K562 (cell line): Measurements from ENCODE around the gene ACTN4. TPM values are rescaled to one million over a fixed set of nuclear protein-coding genes. Genes with fewer than 3 reads are reported as not detected.
A peak's percentile ranks its signal among the peaks of the same experiment; 100 is the strongest.

Experiments
- ATF1 ChIP-seq, 2 experiments: fragments of 450-650 bp in 1 of 2; IDR thresholded peaks; 2 replicates each; pipeline ENCODE4 v1.6.1; 2016; ENCODE audit warnings: missing compliant biosample characterization in 1 of 2, missing genetic modification characterization in 1 of 2
- BACH1 ChIP-seq: fragments of 200-800 bp; sonication (Bioruptor generic); IDR thresholded peaks from 2 replicates; pipeline ENCODE4 v1.6.1; 2016; ENCODE audit warnings: missing genetic modification characterization, missing compliant biosample characterization
- CXXC5 ChIP-seq: fragments of 250-450 bp; sonication (Bioruptor Pico); IDR thresholded peaks from 2 replicates; pipeline ENCODE4 v1.8.0; 2022; ENCODE audit warnings: inconsistent platforms, mild to moderate bottlenecking, moderate library complexity
- ERF ChIP-seq: fragments of 450-650 bp; formaldehyde crosslinking; IDR thresholded peaks from 2 replicates; pipeline ENCODE4 v1.4.0; 2020; ENCODE audit warnings: mild to moderate bottlenecking, mixed read lengths
- FOXJ2 ChIP-seq: fragments of 200-800 bp; sonication (Bioruptor generic); IDR thresholded peaks from 2 replicates; pipeline ENCODE4 v1.6.1; 2016; ENCODE audit warnings: missing genetic modification characterization, missing compliant biosample characterization
- HCFC1 ChIP-seq: IDR thresholded peaks from 2 replicates; pipeline ENCODE4 v1.6.1; 2012; ENCODE audit warnings: low read depth, low read length, improper control_type of control experiment
- HDAC3 ChIP-seq: fragments of 450-650 bp; IDR thresholded peaks from 2 replicates; pipeline ENCODE4 v1.6.1; 2018; ENCODE audit warnings: borderline replicate concordance, mild to moderate bottlenecking, moderate library complexity; ENCODE audit not compliant: partially characterized antibody
- JUND ChIP-seq, 2 experiments: IDR thresholded peaks; 2 replicates in 1 of 2; 3 replicates in 1 of 2; pipeline ENCODE4 v1.6.1; 2011; ENCODE audit warnings: borderline replicate concordance in 2 of 2, low read depth in 2 of 2, low read length in 2 of 2, improper control_type of control experiment in 1 of 2, missing biosample characterization in 1 of 2, missing genetic modification characterization in 1 of 2, missing genetic modification reagents in 1 of 2
- KLF16 ChIP-seq: IDR thresholded peaks from 2 replicates; pipeline ENCODE4 v1.6.1; 2016; ENCODE audit warnings: antibody characterized with exemption
- MEF2A ChIP-seq: IDR thresholded peaks from 2 replicates; pipeline ENCODE4 v1.6.1; 2011; ENCODE audit warnings: low read depth, mild to moderate bottlenecking, low read length, moderate library complexity; ENCODE audit not compliant: control insufficient read depth
- NR2F6 ChIP-seq: fragments of 450-650 bp; formaldehyde crosslinking; IDR thresholded peaks from 2 replicates; pipeline ENCODE4 v1.4.0; 2020; ENCODE audit warnings: mild to moderate bottlenecking
- POLR3G ChIP-seq: IDR thresholded peaks from 2 replicates; pipeline ENCODE4 v1.6.1; 2011; ENCODE audit not compliant: insufficient read length, insufficient replicate concordance; ENCODE audit errors: extremely low read depth
- TAF7 ChIP-seq: fragments of 450-650 bp; IDR thresholded peaks from 2 replicates; pipeline ENCODE4 v1.6.1; 2016; ENCODE audit warnings: missing genetic modification characterization, missing compliant biosample characterization
- ZBTB7A ChIP-seq: IDR thresholded peaks from 2 replicates; pipeline ENCODE4 v1.6.1; 2011; ENCODE audit warnings: low read depth, mild to moderate bottlenecking, low read length, moderate library complexity, borderline replicate concordance; ENCODE audit not compliant: control insufficient read depth
- ZNF507 ChIP-seq: conservative IDR thresholded peaks from 2 replicates; pipeline ENCODE4 v1.6.1; 2017; ENCODE audit warnings: missing genetic modification characterization, missing compliant biosample characterization
- ZNF76 ChIP-seq: fragments of 250-450 bp; sonication (Bioruptor Pico); IDR thresholded peaks from 2 replicates; pipeline ENCODE4 v1.4.0; 2020; ENCODE audit warnings: mild to moderate bottlenecking, moderate library complexity, borderline replicate concordance
- polyA plus RNA-seq, 8 experiments: library from polyadenylated mRNA; depleted of rRNA in 4 of 8; stranded (reverse) in 5 of 8; unstranded in 3 of 8; fragments of >200 nt; fragmentation: Nextera tagmentation in 2 of 8; fragmentation: Illumina TruSeq in 1 of 8; extraction: Ambion mirVana in 2 of 8; extraction: Trizol in 1 of 8; gene quantifications; 2 replicates each; pipeline versions ENCODE4 v1.2.1 to v1.2.3, GENCODE V29; 2011 to 2014; ENCODE audit warnings: inconsistent platforms in 1 of 8, missing spikeins in 1 of 8
- total RNA-seq, 7 experiments: library from RNA; depleted of rRNA in 6 of 7; stranded (reverse); fragments of >200 nt in 6 of 7; fragmentation: Illumina TruSeq in 2 of 7; extraction: Trizol in 2 of 7; gene quantifications; 2 replicates each; pipeline versions ENCODE4 v1.2.1 to v1.2.3, GENCODE V29; 2011 to 2021; ENCODE audit warnings: low replicate concordance in 1 of 7
- TF ChIP-seq, protein P1 (sequence below): fragments of 200-400 bp; formaldehyde crosslinking; IDR thresholded peaks from 2 replicates; pipeline ENCODE4 v1.6.1; 2017; ENCODE audit warnings: mild to moderate bottlenecking, low read depth, low read length, moderate library complexity
- TF ChIP-seq, protein P2 (sequence below): fragments of 450-650 bp; IDR thresholded peaks from 2 replicates; pipeline ENCODE4 v1.6.1; 2016
- TF ChIP-seq, protein P3 (sequence below), 2 experiments: fragments of 250-450 bp in 1 of 2; fragments of 450-650 bp in 1 of 2; sonication (Bioruptor Pico) in 1 of 2; IDR thresholded peaks; 2 replicates each; pipeline versions ENCODE4 v1.6.1 to v1.8.0; 2016 to 2021; ENCODE audit warnings: mild to moderate bottlenecking in 2 of 2, moderate library complexity in 2 of 2, missing compliant biosample characterization in 1 of 2, missing genetic modification characterization in 1 of 2
- TF ChIP-seq, protein P4 (sequence below): fragments of 250-450 bp; sonication (Bioruptor Pico); IDR thresholded peaks from 2 replicates; pipeline ENCODE4 v1.8.0; 2022; ENCODE audit warnings: inconsistent platforms

ACTN4 gene
- total and polyA plus RNA-seq, 9 of the 15 experiments (the other 6 are each of a cell fraction or from before 2014, with no cell fraction given) = 3.1 to 385 (median 125) TPM

DNA sequence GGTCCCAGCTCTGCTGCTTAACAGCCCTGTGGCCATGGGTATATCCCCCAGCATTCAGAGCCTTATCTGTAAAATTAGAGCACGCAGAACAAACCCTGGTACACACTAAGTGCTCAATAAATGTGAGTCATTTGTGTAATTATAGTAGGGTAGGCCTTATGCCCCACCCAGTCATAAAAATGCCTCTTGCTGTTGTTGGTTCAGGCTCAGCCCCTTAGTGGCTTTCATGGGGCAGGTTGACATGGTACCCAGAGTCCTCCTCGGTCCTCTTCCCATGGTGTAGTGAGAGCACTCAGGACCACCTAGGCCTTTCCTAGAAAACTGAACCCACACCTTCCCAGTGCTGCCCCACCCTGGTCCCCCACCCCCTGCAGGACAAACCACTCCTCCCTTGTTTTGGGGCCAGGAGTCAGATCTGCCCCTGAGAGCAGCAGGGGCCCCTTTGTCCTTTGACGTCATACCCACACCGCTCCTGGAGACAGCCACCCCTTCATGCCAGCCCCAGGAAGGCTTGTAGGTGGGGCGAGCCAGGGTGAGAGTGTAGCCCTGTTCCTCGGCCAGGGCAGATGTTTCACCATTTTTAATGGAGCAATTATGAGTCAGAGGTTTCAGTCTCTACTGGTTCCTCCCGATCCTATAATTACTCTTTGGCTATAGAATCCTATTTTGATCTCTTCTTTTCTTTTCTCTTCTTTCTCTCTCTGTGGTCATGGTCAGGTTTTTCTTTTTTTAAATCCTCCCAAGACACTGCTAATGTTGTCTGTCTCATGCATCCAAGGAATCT, 36.8 kb downstream of the ACTN4 start (continued):
- TF ChIP-seq, protein P1, sequence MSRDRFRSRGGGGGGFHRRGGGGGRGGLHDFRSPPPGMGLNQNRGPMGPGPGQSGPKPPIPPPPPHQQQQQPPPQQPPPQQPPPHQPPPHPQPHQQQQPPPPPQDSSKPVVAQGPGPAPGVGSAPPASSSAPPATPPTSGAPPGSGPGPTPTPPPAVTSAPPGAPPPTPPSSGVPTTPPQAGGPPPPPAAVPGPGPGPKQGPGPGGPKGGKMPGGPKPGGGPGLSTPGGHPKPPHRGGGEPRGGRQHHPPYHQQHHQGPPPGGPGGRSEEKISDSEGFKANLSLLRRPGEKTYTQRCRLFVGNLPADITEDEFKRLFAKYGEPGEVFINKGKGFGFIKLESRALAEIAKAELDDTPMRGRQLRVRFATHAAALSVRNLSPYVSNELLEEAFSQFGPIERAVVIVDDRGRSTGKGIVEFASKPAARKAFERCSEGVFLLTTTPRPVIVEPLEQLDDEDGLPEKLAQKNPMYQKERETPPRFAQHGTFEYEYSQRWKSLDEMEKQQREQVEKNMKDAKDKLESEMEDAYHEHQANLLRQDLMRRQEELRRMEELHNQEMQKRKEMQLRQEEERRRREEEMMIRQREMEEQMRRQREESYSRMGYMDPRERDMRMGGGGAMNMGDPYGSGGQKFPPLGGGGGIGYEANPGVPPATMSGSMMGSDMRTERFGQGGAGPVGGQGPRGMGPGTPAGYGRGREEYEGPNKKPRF = no peak
- TF ChIP-seq MEF2A = peak; percentile 56; the same call in 1 of the 2 replicates
- TF ChIP-seq ZNF507 (tag) = no peak
- TF ChIP-seq FOXJ2 (tag) = no peak
- no peak for TF ChIP-seq NR2F6 (CRISPR knock-in tag)
- no peak for TF ChIP-seq TAF7
- TF ChIP-seq, protein P2, sequence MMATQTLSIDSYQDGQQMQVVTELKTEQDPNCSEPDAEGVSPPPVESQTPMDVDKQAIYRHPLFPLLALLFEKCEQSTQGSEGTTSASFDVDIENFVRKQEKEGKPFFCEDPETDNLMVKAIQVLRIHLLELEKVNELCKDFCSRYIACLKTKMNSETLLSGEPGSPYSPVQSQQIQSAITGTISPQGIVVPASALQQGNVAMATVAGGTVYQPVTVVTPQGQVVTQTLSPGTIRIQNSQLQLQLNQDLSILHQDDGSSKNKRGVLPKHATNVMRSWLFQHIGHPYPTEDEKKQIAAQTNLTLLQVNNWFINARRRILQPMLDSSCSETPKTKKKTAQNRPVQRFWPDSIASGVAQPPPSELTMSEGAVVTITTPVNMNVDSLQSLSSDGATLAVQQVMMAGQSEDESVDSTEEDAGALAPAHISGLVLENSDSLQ = no peak
- TF ChIP-seq HDAC3 = no peak
- TF ChIP-seq ERF = no peak
- TF ChIP-seq POLR3G = no peak
- TF ChIP-seq BACH1 (tag) = peak; percentile 58; the same call in 1 of the 2 replicates
- no peak for TF ChIP-seq HCFC1
- TF ChIP-seq, protein P3, sequence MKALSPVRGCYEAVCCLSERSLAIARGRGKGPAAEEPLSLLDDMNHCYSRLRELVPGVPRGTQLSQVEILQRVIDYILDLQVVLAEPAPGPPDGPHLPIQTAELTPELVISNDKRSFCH (CRISPR knock-in tag; IDR thresholded peaks at IDR 0.05) = no peak
- TF ChIP-seq, protein P3 (tag; IDR thresholded peaks at IDR 0.05) = peak; percentile 70; the same call in 1 of the 2 replicates
- TF ChIP-seq KLF16 = no peak
- TF ChIP-seq, protein P4, sequence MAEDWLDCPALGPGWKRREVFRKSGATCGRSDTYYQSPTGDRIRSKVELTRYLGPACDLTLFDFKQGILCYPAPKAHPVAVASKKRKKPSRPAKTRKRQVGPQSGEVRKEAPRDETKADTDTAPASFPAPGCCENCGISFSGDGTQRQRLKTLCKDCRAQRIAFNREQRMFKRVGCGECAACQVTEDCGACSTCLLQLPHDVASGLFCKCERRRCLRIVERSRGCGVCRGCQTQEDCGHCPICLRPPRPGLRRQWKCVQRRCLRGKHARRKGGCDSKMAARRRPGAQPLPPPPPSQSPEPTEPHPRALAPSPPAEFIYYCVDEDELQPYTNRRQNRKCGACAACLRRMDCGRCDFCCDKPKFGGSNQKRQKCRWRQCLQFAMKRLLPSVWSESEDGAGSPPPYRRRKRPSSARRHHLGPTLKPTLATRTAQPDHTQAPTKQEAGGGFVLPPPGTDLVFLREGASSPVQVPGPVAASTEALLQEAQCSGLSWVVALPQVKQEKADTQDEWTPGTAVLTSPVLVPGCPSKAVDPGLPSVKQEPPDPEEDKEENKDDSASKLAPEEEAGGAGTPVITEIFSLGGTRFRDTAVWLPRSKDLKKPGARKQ (CRISPR knock-in tag) = no peak
- peak; percentile 56 for TF ChIP-seq CXXC5
- peak; percentile 30; the same call in 1 of the 2 replicates for TF ChIP-seq JUND (IDR thresholded peaks at IDR 0.05; ENCODE audit: borderline replicate concordance, low read depth, low read length)
- TF ChIP-seq JUND (tag; IDR thresholded peaks at IDR 0.05; ENCODE audit: borderline replicate concordance, low read depth, low read length) = no peak; the same call in 1 of the 3 replicates
- TF ChIP-seq ZBTB7A = no peak; the same call in 1 of the 2 replicates
- TF ChIP-seq ZNF76 (CRISPR knock-in tag) = no peak
- TF ChIP-seq ATF1 (CRISPR knock-in tag; IDR thresholded peaks at IDR 0.05) = no peak
- no peak for TF ChIP-seq ATF1 (tag; IDR thresholded peaks at IDR 0.05)
